ENCODE data around the gene TSTD2.

Gene TSTD2

GRCh38 chr9:97601228-97601898, 31.8 kb downstream of the TSTD2 start:
- Histone ChIP-seq H2AFZ (ENCODE audit: low read depth) (no peak overlapping the region), H3K79me2 (ENCODE audit: insufficient read depth, low read depth) (no peaks in the 10 kb centered on the region), H3K9ac (no peak overlapping the region), H4K20me1 (ENCODE audit: insufficient read depth) (no peaks in the 10 kb centered on the region), H3K4me1 (ENCODE audit: low read depth, poor library complexity, severe bottlenecking) (peaks cover 40% of the 10 kb centered on the region), H3K4me2 (no peak overlapping the region), H3K36me3 (ENCODE audit: insufficient read depth) (no peaks in the 10 kb centered on the region), H3K27ac (no peak overlapping the region), H3K4me3 (IDR thresholded peaks at IDR 0.05; ENCODE audit: insufficient read depth, low read depth, low read length) (no peak overlapping the region), H3K27me3 (ENCODE audit: insufficient read depth, low read depth) (no peaks in the 10 kb centered on the region)
- TF ChIP-seq, protein P1, sequence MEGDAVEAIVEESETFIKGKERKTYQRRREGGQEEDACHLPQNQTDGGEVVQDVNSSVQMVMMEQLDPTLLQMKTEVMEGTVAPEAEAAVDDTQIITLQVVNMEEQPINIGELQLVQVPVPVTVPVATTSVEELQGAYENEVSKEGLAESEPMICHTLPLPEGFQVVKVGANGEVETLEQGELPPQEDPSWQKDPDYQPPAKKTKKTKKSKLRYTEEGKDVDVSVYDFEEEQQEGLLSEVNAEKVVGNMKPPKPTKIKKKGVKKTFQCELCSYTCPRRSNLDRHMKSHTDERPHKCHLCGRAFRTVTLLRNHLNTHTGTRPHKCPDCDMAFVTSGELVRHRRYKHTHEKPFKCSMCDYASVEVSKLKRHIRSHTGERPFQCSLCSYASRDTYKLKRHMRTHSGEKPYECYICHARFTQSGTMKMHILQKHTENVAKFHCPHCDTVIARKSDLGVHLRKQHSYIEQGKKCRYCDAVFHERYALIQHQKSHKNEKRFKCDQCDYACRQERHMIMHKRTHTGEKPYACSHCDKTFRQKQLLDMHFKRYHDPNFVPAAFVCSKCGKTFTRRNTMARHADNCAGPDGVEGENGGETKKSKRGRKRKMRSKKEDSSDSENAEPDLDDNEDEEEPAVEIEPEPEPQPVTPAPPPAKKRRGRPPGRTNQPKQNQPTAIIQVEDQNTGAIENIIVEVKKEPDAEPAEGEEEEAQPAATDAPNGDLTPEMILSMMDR (conservative IDR thresholded peaks at IDR 0.05; ENCODE audit: low read depth, low read length): no peak

GRCh38 chr9:97600531-97601227, 32.5 kb downstream of the TSTD2 start:
- Histone ChIP-seq H3K4me3 (IDR thresholded peaks at IDR 0.05; ENCODE audit: insufficient read depth, low read depth, low read length) (no peak overlapping the region), H4K20me1 (ENCODE audit: insufficient read depth) (no peaks in the 10 kb centered on the region), H3K27ac (peak overlapping the region; percentile 63; the same call in 1 of the 2 replicates), H3K4me1 (ENCODE audit: low read depth, poor library complexity, severe bottlenecking) (peaks cover 40% of the 10 kb centered on the region), H3K36me3 (ENCODE audit: insufficient read depth) (no peaks in the 10 kb centered on the region), H3K9ac (no peak overlapping the region), H3K79me2 (ENCODE audit: insufficient read depth, low read depth) (no peaks in the 10 kb centered on the region), H3K27me3 (ENCODE audit: insufficient read depth, low read depth) (no peaks in the 10 kb centered on the region), H3K4me2 (peak overlapping the region; percentile 81), H2AFZ (ENCODE audit: low read depth) (no peak overlapping the region)
- TF ChIP-seq, protein P1 (conservative IDR thresholded peaks at IDR 0.05; ENCODE audit: low read depth, low read length): no peak

DNA sequence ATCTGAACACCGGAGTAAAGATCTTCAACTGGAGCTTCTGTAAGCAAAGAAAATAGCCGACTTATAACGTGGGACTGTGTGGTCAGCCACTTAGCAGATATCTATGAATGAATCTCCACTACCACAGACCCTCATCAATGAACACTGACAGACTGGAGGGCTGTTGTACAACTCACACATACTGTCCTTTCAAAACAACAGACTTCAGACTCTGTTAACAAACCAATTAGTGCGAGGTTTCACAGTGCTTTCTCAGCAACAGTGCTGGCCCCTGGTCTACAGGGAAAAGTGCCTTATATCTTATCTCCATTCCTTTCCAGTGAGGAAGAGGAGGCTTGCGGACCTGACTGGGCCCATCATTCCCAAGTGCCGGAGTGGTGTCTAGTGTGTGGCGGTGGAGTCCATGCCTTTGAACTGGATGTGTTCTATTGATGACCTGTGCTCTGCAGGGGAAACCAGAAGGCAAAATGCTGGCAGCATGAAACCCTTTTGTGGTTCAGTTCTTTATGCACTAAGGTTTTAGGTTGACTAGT, 33.8 kb downstream of the TSTD2 start:
- TF ChIP-seq, protein P1 (conservative IDR thresholded peaks at IDR 0.05; ENCODE audit: low read depth, low read length): no peak
- H3K79me2 ChIP-seq (ENCODE audit: insufficient read depth, low read depth): no peaks in the 10 kb centered on the region

GRCh38 chr9:97598461-97599288, 34.5 kb downstream of the TSTD2 start:
- TF ChIP-seq, protein P1 (conservative IDR thresholded peaks at IDR 0.05; ENCODE audit: low read depth, low read length): peak; percentile 92
- H3K79me2 ChIP-seq (ENCODE audit: insufficient read depth, low read depth): no peaks in the 10 kb centered on the region
- H3K9ac ChIP-seq: 0 out of 2 replicates have a peak overlapping the region, but pooled peaks have one; percentile 3
- H3K27me3 ChIP-seq (ENCODE audit: insufficient read depth, low read depth): no peaks in the 10 kb centered on the region
- no peaks in the 10 kb centered on the region for H4K20me1 ChIP-seq (ENCODE audit: insufficient read depth)
- peak overlapping the region; percentile 62 for H2AFZ ChIP-seq (ENCODE audit: low read depth)
- H3K4me1 ChIP-seq (ENCODE audit: low read depth, poor library complexity, severe bottlenecking): peaks cover 40% of the 10 kb centered on the region
- peak overlapping the region; percentile 81 for H3K4me2 ChIP-seq
- H3K4me3 ChIP-seq (IDR thresholded peaks at IDR 0.05; ENCODE audit: insufficient read depth, low read depth, low read length): no peak overlapping the region
- H3K27ac ChIP-seq: peak overlapping the region; percentile 63
- H3K36me3 ChIP-seq (ENCODE audit: insufficient read depth): no peaks in the 10 kb centered on the region

More for the DNA sequence above, 33.8 kb downstream of the TSTD2 start:
- H4K20me1 ChIP-seq (ENCODE audit: insufficient read depth): no peaks in the 10 kb centered on the region
- H3K9ac ChIP-seq: peak overlapping the region; percentile 3; the same call in 1 of the 2 replicates
- peak overlapping the region; percentile 63 for H3K27ac ChIP-seq
- peak overlapping the region; percentile 62; the same call in 1 of the 2 replicates for H2AFZ ChIP-seq (ENCODE audit: low read depth)
- H3K4me3 ChIP-seq (IDR thresholded peaks at IDR 0.05; ENCODE audit: insufficient read depth, low read depth, low read length): no peak overlapping the region
- H3K27me3 ChIP-seq (ENCODE audit: insufficient read depth, low read depth): no peaks in the 10 kb centered on the region
- H3K4me2 ChIP-seq: peak overlapping the region; percentile 81
- H3K36me3 ChIP-seq (ENCODE audit: insufficient read depth): no peaks in the 10 kb centered on the region
- H3K4me1 ChIP-seq (ENCODE audit: low read depth, poor library complexity, severe bottlenecking): peaks cover 40% of the 10 kb centered on the region
